Adrenal gland (tissue), 19 donors: ENCODE results near the gene TFG. TPM values are rescaled to one million over a fixed set of nuclear protein-coding genes. Genes with fewer than 3 reads are reported as not detected.
"Not testable (repeated sequence)": the region's sequence is repeated elsewhere in the genome, so short reads cannot be mapped to it uniquely, and the experiment has no call there.

Experiments used
- DNase-seq, 7 donors: peaks; one replicate each; pipeline ENCODE4 v3.0.0-alpha.2; 2019 to 2020
- H3K27ac ChIP-seq, 5 donors: fragments of 200-600 bp; sonication (generic) in 4 of 5; 1 replicate in 3 of 5; 2 replicates in 2 of 5; pipeline versions ENCODE4 v1.5.1 to v1.8.0; 2016 to 2020; ENCODE audit warnings: mild to moderate bottlenecking in 1 of 5
- H3K27me3 ChIP-seq: fragments of 200-600 bp; 2 replicates; pipeline ENCODE4 v1.8.0; 2021
- H3K36me3 ChIP-seq, 2 donors: fragments of 200-600 bp; replicated peaks in 1 of 2; 1 replicate in 1 of 2; 2 replicates in 1 of 2; pipeline versions ENCODE4 v1.5.1 to v1.8.0; 2018 to 2022
- H3K4me1 ChIP-seq, 2 donors: fragments of 200-600 bp; replicated peaks in 1 of 2; 1 replicate in 1 of 2; 2 replicates in 1 of 2; pipeline versions ENCODE4 v1.5.1 to v1.8.0; 2018 to 2021
- H3K4me3 ChIP-seq, 4 donors: fragments of 200-600 bp; sonication (generic) in 3 of 4; one replicate each; pipeline ENCODE4 v1.5.1; 2016 to 2018
- H3K9me3 ChIP-seq, 3 donors: fragments of 200-600 bp; sonication (generic) in 1 of 3; replicated peaks in 1 of 3; 1 replicate in 2 of 3; 2 replicates in 1 of 3; pipeline versions ENCODE4 v1.5.1 to v1.8.0; 2016 to 2021
- POLR2A ChIP-seq, 2 donors: fragments of 450-650 bp; IDR thresholded peaks; one replicate each; pipeline ENCODE4 v1.6.1; 2017; ENCODE audit warnings: antibody characterized with exemption in 2 of 2, mild to moderate bottlenecking in 2 of 2, moderate library complexity in 1 of 2
- WGBS, 4 donors: extraction: QIAGEN DNeasy Blood & Tissue Kit in 2 of 4; methylation state at CpG; one replicate each; pipeline versions ENCODE4 v1.1.5 to v1.1.7; 2013 to 2017; 5-methylcytosine and 5-hydroxymethylcytosine counted together
- intact Hi-C, 2 donors: fragments of 100-400 bp; cut with DNase I; formaldehyde crosslinking; loops; one replicate each; pipeline versions ENCODE4 v1.14.1 to v1.15.0; 2022 to 2023
- long read RNA-seq, 10 donors: library from polyadenylated mRNA in 3 of 10; unstranded in 2 of 10; stranded (forward) in 1 of 10; transcript quantifications; one replicate each; pipeline ENCODE4 v2.0.0 and lab custom pipeline, GENCODE V29; 2021 to 2026
- polyA plus RNA-seq, 3 donors: library from polyadenylated mRNA; stranded (reverse); fragments of 200-250 nt in 2 of 3; fragments of 350-450 nt in 1 of 3; fragmentation: Illumina TruSeq in 1 of 3; extraction: RNeasy Lipid Tissue Mini Kit (QIAGEN cat#74804) in 1 of 3; gene quantifications; one replicate each; pipeline ENCODE4 v1.2.3, GENCODE V29; 2013 to 2014
- total RNA-seq, 9 donors: library from RNA; depleted of rRNA in 4 of 9; stranded (reverse); fragments of >200 nt in 4 of 9; fragments of 120-200 nt in 1 of 9; fragmentation: NEBNext Ultra II Directional in 1 of 9; extraction: Animal tissue kit (Norgen Biotek cat#: 25700) in 1 of 9; gene quantifications; one replicate each; pipeline versions ENCODE4 v1.1.0 to v1.2.4, GENCODE V29; 2013 to 2023
- TF ChIP-seq, protein P1 (sequence below), 6 experiments: fragments of 450-650 bp in 4 of 6; fragments of 200-600 bp in 2 of 6; sonication (generic) in 1 of 6; IDR thresholded peaks; 1 replicate in 5 of 6; 2 replicates in 1 of 6; pipeline versions ENCODE4 v1.5.1 to v1.8.0; 2016 to 2021; ENCODE audit warnings: antibody characterized with exemption in 6 of 6, mild to moderate bottlenecking in 2 of 6, moderate library complexity in 1 of 6
- donor health status: healthy with polysubstance abuse.
- donor health status: Bipolar disorder and iron deficiency.
- donor health status: DM: yes; HTN: yes; CAD: no.
- donor health status: DM: no; HTN: no; CAD: no.
- donor health status: DM: no; HTN: no; CAD: no.
- donor health status: DM: yes; HTN: yes; CAD: no.

Gene TFG
- total RNA-seq (100 to 1,000 TPM in 2 of 9 donors, 10 to 100 TPM in 7; 74.8 to 137 (median 82.0) TPM), polyA plus RNA-seq (100 to 1,000 TPM in 1 of 3 donors, 10 to 100 TPM in 2; 51.1 to 268 (median 56.3) TPM)
- long read RNA-seq, donor 1, transcript TFG-204 (8 exons, 1,783 nt) = minor isoform, 18 of 60 reads
- long read RNA-seq, donor 1, transcript TFG-201 (8 exons, 1,978 nt) = major isoform, 35 of 60 reads
- long read RNA-seq, donor 1, transcript TFG-208 (8 exons, 1,696 nt) = minor isoform, 5 of 60 reads
- long read RNA-seq, donor 1, partial matches to known transcripts = 0 of 60 reads
- long read RNA-seq, donor 1, other reads (novel, unspliced or antisense) = 0 of 60 reads
- long read RNA-seq, donor 2, transcript TFG-201 (8 exons, 1,978 nt) = major isoform, 21 of 52 reads
- long read RNA-seq, donor 2, transcript TFG-204 (8 exons, 1,783 nt) = minor isoform, 14 of 52 reads
- long read RNA-seq, donor 2, transcript TFG-206 (2 exons, 3,271 nt) = minor isoform, 6 of 52 reads
- long read RNA-seq, donor 2, partial matches to known transcripts = 9 of 52 reads
- long read RNA-seq, donor 2, other reads (novel, unspliced or antisense) = 0 of 52 reads
- long read RNA-seq, donor 3, transcript TFG-204 (8 exons, 1,783 nt) = minor isoform, 8 of 146 reads
- long read RNA-seq, donor 3, transcript TFG-201 (8 exons, 1,978 nt) = major isoform, 34 of 146 reads
- long read RNA-seq, donor 3, partial matches to known transcripts = 100 of 146 reads
- long read RNA-seq, donor 3, other reads (novel, unspliced or antisense) = 0 of 146 reads
- long read RNA-seq, donor 4, transcript TFG-204 (8 exons, 1,783 nt) = minor isoform, 28 of 100 reads
- long read RNA-seq, donor 4, transcript TFG-201 (8 exons, 1,978 nt) = major isoform, 55 of 100 reads
- long read RNA-seq, donor 4, partial matches to known transcripts = 8 of 100 reads
- long read RNA-seq, donor 4, other reads (novel, unspliced or antisense) = 5 of 100 reads
- long read RNA-seq, donor 5, transcript TFG-208 (8 exons, 1,696 nt) = minor isoform, 10 of 204 reads
- long read RNA-seq, donor 5, transcript TFG-204 (8 exons, 1,783 nt) = minor isoform, 55 of 204 reads
- long read RNA-seq, donor 5, transcript TFG-201 (8 exons, 1,978 nt) = major isoform, 128 of 204 reads
- long read RNA-seq, donor 5, partial matches to known transcripts = 1 of 204 reads
- long read RNA-seq, donor 5, other reads (novel, unspliced or antisense) = 6 of 204 reads
- long read RNA-seq, donor 6, transcript TFG-204 (8 exons, 1,783 nt) = minor isoform, 8 of 43 reads
- long read RNA-seq, donor 6, transcript TFG-201 (8 exons, 1,978 nt) = major isoform, 29 of 43 reads
- long read RNA-seq, donor 6, partial matches to known transcripts = 2 of 43 reads
- long read RNA-seq, donor 6, other reads (novel, unspliced or antisense) = 1 of 43 reads
- long read RNA-seq, donor 7, transcript TFG-201 (8 exons, 1,978 nt) = major isoform, 24 of 39 reads
- long read RNA-seq, donor 7, transcript TFG-208 (8 exons, 1,696 nt) = minor isoform, 5 of 39 reads
- long read RNA-seq, donor 7, partial matches to known transcripts = 5 of 39 reads
- long read RNA-seq, donor 7, other reads (novel, unspliced or antisense) = 0 of 39 reads
- long read RNA-seq, donor 8, transcript TFG-201 (8 exons, 1,978 nt) = major isoform, 49 of 152 reads
- long read RNA-seq, donor 8, transcript TFG-206 (2 exons, 3,271 nt) = minor isoform, 7 of 152 reads
- long read RNA-seq, donor 8, transcript TFG-208 (8 exons, 1,696 nt) = minor isoform, 9 of 152 reads
- long read RNA-seq, donor 8, transcript TFG-204 (8 exons, 1,783 nt) = minor isoform, 15 of 152 reads
- long read RNA-seq, donor 8, partial matches to known transcripts = 70 of 152 reads
- long read RNA-seq, donor 8, other reads (novel, unspliced or antisense) = 0 of 152 reads
- long read RNA-seq, donor 9, transcript TFG-206 (2 exons, 3,271 nt) = minor isoform, 6 of 52 reads
- long read RNA-seq, donor 9, transcript TFG-201 (8 exons, 1,978 nt) = major isoform, 33 of 52 reads
- long read RNA-seq, donor 9, transcript TFG-204 (8 exons, 1,783 nt) = minor isoform, 9 of 52 reads
- long read RNA-seq, donor 9, partial matches to known transcripts = 0 of 52 reads
- long read RNA-seq, donor 9, other reads (novel, unspliced or antisense) = 0 of 52 reads
- long read RNA-seq, donor 10, transcript TFG-204 (8 exons, 1,783 nt) = minor isoform, 8 of 27 reads
- long read RNA-seq, donor 10, transcript TFG-201 (8 exons, 1,978 nt) = major isoform, 16 of 27 reads
- long read RNA-seq, donor 10, partial matches to known transcripts = 0 of 27 reads
- long read RNA-seq, donor 10, other reads (novel, unspliced or antisense) = 0 of 27 reads

GRCh38 chr3:100708989-100709841 is at the start of gene TFG:
TSS of gene TFG (plus strand) at chr3:100709494. CDS start at chr3:100713686, 4,192 bp downstream.
- peaks cover 0 to 4% of the 10 kb centered on the region in 2 donors for H3K36me3 ChIP-seq
- peaks cover 3% of the 10 kb centered on the region for H3K27me3 ChIP-seq
- H3K4me1 ChIP-seq = peaks cover 22 to 29% of the 10 kb centered on the region in 2 donors
- WGBS, 4 donors = 1 to 2% (median 1%) methylated on average over 28 to 76 of the region's 76 CpGs
- TF ChIP-seq, protein P1, sequence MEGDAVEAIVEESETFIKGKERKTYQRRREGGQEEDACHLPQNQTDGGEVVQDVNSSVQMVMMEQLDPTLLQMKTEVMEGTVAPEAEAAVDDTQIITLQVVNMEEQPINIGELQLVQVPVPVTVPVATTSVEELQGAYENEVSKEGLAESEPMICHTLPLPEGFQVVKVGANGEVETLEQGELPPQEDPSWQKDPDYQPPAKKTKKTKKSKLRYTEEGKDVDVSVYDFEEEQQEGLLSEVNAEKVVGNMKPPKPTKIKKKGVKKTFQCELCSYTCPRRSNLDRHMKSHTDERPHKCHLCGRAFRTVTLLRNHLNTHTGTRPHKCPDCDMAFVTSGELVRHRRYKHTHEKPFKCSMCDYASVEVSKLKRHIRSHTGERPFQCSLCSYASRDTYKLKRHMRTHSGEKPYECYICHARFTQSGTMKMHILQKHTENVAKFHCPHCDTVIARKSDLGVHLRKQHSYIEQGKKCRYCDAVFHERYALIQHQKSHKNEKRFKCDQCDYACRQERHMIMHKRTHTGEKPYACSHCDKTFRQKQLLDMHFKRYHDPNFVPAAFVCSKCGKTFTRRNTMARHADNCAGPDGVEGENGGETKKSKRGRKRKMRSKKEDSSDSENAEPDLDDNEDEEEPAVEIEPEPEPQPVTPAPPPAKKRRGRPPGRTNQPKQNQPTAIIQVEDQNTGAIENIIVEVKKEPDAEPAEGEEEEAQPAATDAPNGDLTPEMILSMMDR (IDR thresholded peaks at IDR 0.05) = no peak
- TF ChIP-seq POLR2A (IDR thresholded peaks at IDR 0.05) = peak; percentile 59 to 83
- no peaks in the 10 kb centered on the region for H3K9me3 ChIP-seq
- intact Hi-C loops = no loop called here
- peak within 1 kb of the TSS in 3 of 4 donors; percentile 22 to 87 (median 78) for H3K4me3 ChIP-seq
- DNase-seq = peak; percentile 98 to 99 (median 99)
- H3K27ac ChIP-seq = peak within 1 kb of the TSS; percentile 87 to 97 (median 96)

GRCh38 chr3:100661294-100661693 is 48.0 kb upstream of the TFG start:
- DNase-seq, intact Hi-C loops: not testable (repeated sequence)

DNA sequence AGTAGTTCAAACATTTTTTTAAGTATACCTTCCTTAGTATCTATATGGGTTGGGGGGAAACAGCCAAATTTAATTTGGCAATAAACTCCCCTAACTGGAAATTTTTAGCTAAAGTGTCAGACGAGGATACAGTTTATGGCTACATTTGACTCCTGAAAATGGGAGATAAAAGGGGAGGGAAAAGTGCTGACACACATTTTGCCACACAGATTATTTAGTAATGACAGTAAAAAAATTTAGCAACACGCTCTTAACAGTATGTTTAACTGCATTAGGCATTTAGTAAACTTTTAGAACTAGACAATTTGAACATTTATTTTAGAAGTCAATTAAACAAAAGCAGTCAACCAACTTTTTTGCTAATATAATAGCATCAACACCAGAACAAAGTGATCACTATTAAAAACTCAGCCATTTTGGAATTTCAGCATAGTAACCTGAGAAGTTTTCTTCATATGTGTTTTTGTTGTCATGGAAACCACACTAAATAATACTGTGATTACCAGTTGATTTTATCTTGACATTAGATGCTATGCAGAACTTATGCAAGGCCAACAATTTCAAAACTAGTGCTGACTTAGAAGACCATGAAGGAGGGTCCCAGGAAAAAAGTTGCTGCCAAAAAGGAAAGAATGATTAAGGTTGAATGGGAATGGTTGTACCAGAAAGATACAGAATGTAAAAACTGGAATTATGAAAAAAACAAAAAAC is 47.0 kb upstream of the TFG start:
- Histone ChIP-seq H3K36me3 (no peaks in the 10 kb centered on the region), H3K27me3 (no peaks in the 10 kb centered on the region), H3K4me3 (no peak overlapping the region), H3K4me1 (no peaks in the 10 kb centered on the region), H3K27ac (no peak overlapping the region), H3K9me3 (no peaks in the 10 kb centered on the region)
- DNase-seq = no peak
- 59 to 71% (median 63%) methylated on average over 2 of the region's 2 CpGs for WGBS, 4 donors
- intact Hi-C loops = no loop called here
- TF ChIP-seq POLR2A (IDR thresholded peaks at IDR 0.05) = no peak
- TF ChIP-seq, protein P1 (IDR thresholded peaks at IDR 0.05) = no peak

More at GRCh38 chr3:100661294-100661693, 48.0 kb upstream of the TFG start:
- H3K27ac ChIP-seq, H3K27me3 ChIP-seq, H3K36me3 ChIP-seq, H3K4me1 ChIP-seq, H3K9me3 ChIP-seq, H3K4me3 ChIP-seq: not testable (repeated sequence)
